Heart right ventricle (tissue), 16 donors: ENCODE data around the gene DAPK1. TPM values are rescaled to one million over a fixed set of nuclear protein-coding genes. Genes with fewer than 3 reads are reported as not detected.

Source experiments
- ATAC-seq, 8 donors: fragments of 200-7000 bp; cut with Tn5 transposase; one replicate each; pipeline ENCODE4 v1.9.1; 2020; ENCODE audit warnings: mild to moderate bottlenecking in 8 of 8, moderate library complexity in 8 of 8, moderate number of reproducible peaks in 1 of 8
- DNase-seq, 2 donors: peaks; one replicate each; pipeline ENCODE4 v3.0.0-alpha.2; 2020
- H3K27ac ChIP-seq, 10 donors: fragments of 200-600 bp; sonication (generic) in 2 of 10; one replicate each; pipeline versions ENCODE4 v1.5.0 to v1.8.0; 2020 to 2022; ENCODE audit warnings: mild to moderate bottlenecking in 3 of 10
- H3K27me3 ChIP-seq, 7 donors: fragments of 200-600 bp; one replicate each; pipeline ENCODE4 v1.8.0; 2021 to 2022; ENCODE audit warnings: mild to moderate bottlenecking in 2 of 7
- H3K36me3 ChIP-seq, 9 donors: fragments of 200-600 bp; sonication (generic) in 1 of 9; one replicate each; pipeline versions ENCODE4 v1.5.0 to v1.8.0; 2020 to 2022; ENCODE audit warnings: mild to moderate bottlenecking in 2 of 9
- H3K4me1 ChIP-seq, 9 donors: fragments of 200-600 bp; sonication (generic) in 1 of 9; one replicate each; pipeline versions ENCODE4 v1.5.0 to v1.8.0; 2020 to 2022; ENCODE audit warnings: mild to moderate bottlenecking in 4 of 9
- H3K4me3 ChIP-seq, 10 donors: fragments of 200-600 bp; sonication (generic) in 2 of 10; one replicate each; pipeline versions ENCODE4 v1.5.0 to v1.8.0; 2020 to 2022; ENCODE audit warnings: mild to moderate bottlenecking in 7 of 10, moderate library complexity in 2 of 10
- H3K9me3 ChIP-seq, 11 donors: fragments of 200-600 bp in 10 of 11; sonication (generic) in 2 of 11; one replicate each; pipeline versions ENCODE4 v1.5.0 to v1.8.0; 2013 to 2022; ENCODE audit warnings: mild to moderate bottlenecking in 2 of 11, control low read depth in 1 of 11, moderate library complexity in 1 of 11
- CTCF ChIP-seq, 9 donors: fragments of 200-600 bp; sonication (generic) in 2 of 9; IDR thresholded peaks; one replicate each; pipeline versions ENCODE4 v1.5.0 to v1.8.0; 2021 to 2022; ENCODE audit warnings: antibody characterized with exemption in 9 of 9, mild to moderate bottlenecking in 5 of 9, moderate library complexity in 1 of 9
- WGBS, 2 donors: extraction: QIAGEN DNeasy Blood & Tissue Kit; methylation state at CpG; one replicate each; pipeline ENCODE4 v1.1.7; 2013; ENCODE audit warnings: inconsistent platforms in 1 of 2; 5-methylcytosine and 5-hydroxymethylcytosine counted together
- intact Hi-C, 10 donors: fragments of 100-400 bp; cut with DNase I; formaldehyde crosslinking; loops; one replicate each; pipeline versions ENCODE4 v1.11.1 to v1.14.2; 2022
- polyA plus RNA-seq, 2 donors: library from polyadenylated mRNA; stranded (reverse); fragments of 200-250 nt; gene quantifications; one replicate each; pipeline ENCODE4 v1.2.3, GENCODE V29; 2013
- total RNA-seq, 10 donors: library from RNA; stranded (reverse); fragmentation: NEBNext Ultra II Directional in 3 of 10; extraction: Animal tissue kit (Norgen Biotek cat#: 25700) in 3 of 10; gene quantifications; one replicate each; pipeline versions ENCODE4 v1.2.1 to v1.2.4, GENCODE V29; 2021 to 2023
- donor health status: Arrhythmogenic right ventricular cardiomyopathy.
- donor health status: ischemic (EF 13 %, LVEDD 7.1; RV severe dilation, severe dysfunction).
- donor health status: healthy with polysubstance abuse.
- donor health status: DM: no; HTN: yes; CAD: no.
- donor health status: DM: no; HTN: no; CAD: no.
- donor health status: ischemic (EF 25% LVEDD 6.9; RV normal size, moderate dysfunction).
- donor health status: ischemic (EF 25% LVEDD 5.7; RV mildly dilated, moderate dysfunction).
- donor health status: healthy.
- donor health status: DM: yes; HTN: yes; CAD: no.
- donor health status: Ischemic cardiomyopathy.
- donor health status: ischemic (EF 35%, LVEDD 5.7; RV mildly dilated, moderate dysfunction).
- donor health status: nonischemic (EF 11% LVEDD 7.7; RV severe dilation, severe dysfunction).
- donor health status: DM: yes; HTN: yes; CAD: no.
- donor health status: PGD.
- donor health status: ischemic (EF 29% LVEDD 5.4; RV normal size, mild dysfunction).
- donor health status: nonischemic (EF 23%, LVEDD 6.1; RV moderate dilation, normal function).

DAPK1 gene
- total and polyA plus RNA-seq, 12 donors: 1.1 to 15.5 (median 4.2) TPM

GRCh38 chr9:87542141-87542540 lies 44.5 kb downstream of the DAPK1 start:
- no peaks in the 10 kb centered on the region for H3K27me3 ChIP-seq
- intact Hi-C loops: no loop called here
- ATAC-seq: no peak
- H3K4me3 ChIP-seq: no peak overlapping the region
- peaks cover 0 to 4% (median 0%) of the 10 kb centered on the region in 9 donors for H3K36me3 ChIP-seq
- 45 to 71% methylated on average over 2 of the region's 2 CpGs for WGBS, 2 donors
- DNase-seq: no peak
- H3K27ac ChIP-seq: no peak overlapping the region
- H3K9me3 ChIP-seq: no peaks in the 10 kb centered on the region
- TF ChIP-seq CTCF (IDR thresholded peaks at IDR 0.05): no peak
- H3K4me1 ChIP-seq: no peaks in the 10 kb centered on the region

- H3K4me3 ChIP-seq: no peak overlapping the region
- no peak for TF ChIP-seq CTCF (IDR thresholded peaks at IDR 0.05)
- H3K36me3 ChIP-seq: peaks cover 0 to 4% (median 0%) of the 10 kb centered on the region in 9 donors
- DNase-seq: no peak
- intact Hi-C loops: no loop called here
- H3K27me3 ChIP-seq: no peaks in the 10 kb centered on the region
- H3K4me1 ChIP-seq: no peaks in the 10 kb centered on the region
- no peak for ATAC-seq
- H3K27ac ChIP-seq: no peak overlapping the region
- H3K9me3 ChIP-seq: no peaks in the 10 kb centered on the region
Observed at GRCh38 chr9:87543251-87543650, 45.6 kb downstream of the DAPK1 start.

GRCh38 chr9:87545858-87546257 lies 48.2 kb downstream of the DAPK1 start:
- intact Hi-C loops: no loop called here
- Histone ChIP-seq H3K27me3 (no peaks in the 10 kb centered on the region), H3K4me3 (no peak overlapping the region), H3K9me3 (peaks cover 0 to 3% (median 0%) of the 10 kb centered on the region in 11 donors), H3K36me3 (no peaks in the 10 kb centered on the region), H3K4me1 (no peaks in the 10 kb centered on the region), H3K27ac (no peak overlapping the region)
- ATAC-seq (no peak), DNase-seq (no peak)
- WGBS, 2 donors: 85 to 93% methylated on average over 1 of the region's 1 CpG
- no peak for TF ChIP-seq CTCF (IDR thresholded peaks at IDR 0.05)

- ATAC-seq (no peak), DNase-seq (no peak)
- H3K4me1 ChIP-seq: no peaks in the 10 kb centered on the region
- H3K27ac ChIP-seq: no peak overlapping the region
- no peak for TF ChIP-seq CTCF (IDR thresholded peaks at IDR 0.05)
- H3K27me3 ChIP-seq: no peaks in the 10 kb centered on the region
- peaks cover 0 to 3% (median 0%) of the 10 kb centered on the region in 11 donors for H3K9me3 ChIP-seq
- no peak overlapping the region for H3K4me3 ChIP-seq
- 80 to 81% methylated on average over 7 of the region's 7 CpGs for WGBS, 2 donors
- intact Hi-C loops: no loop called here
- no peaks in the 10 kb centered on the region for H3K36me3 ChIP-seq
Observed at GRCh38 chr9:87546704-87547103, 49.0 kb downstream of the DAPK1 start.
